ENCODE measurements around the gene BRSK2.
"Not testable (repeated sequence)": the region's sequence is repeated elsewhere in the genome, so short reads cannot be mapped to it uniquely, and the experiment has no call there.

BRSK2 gene

DNA sequence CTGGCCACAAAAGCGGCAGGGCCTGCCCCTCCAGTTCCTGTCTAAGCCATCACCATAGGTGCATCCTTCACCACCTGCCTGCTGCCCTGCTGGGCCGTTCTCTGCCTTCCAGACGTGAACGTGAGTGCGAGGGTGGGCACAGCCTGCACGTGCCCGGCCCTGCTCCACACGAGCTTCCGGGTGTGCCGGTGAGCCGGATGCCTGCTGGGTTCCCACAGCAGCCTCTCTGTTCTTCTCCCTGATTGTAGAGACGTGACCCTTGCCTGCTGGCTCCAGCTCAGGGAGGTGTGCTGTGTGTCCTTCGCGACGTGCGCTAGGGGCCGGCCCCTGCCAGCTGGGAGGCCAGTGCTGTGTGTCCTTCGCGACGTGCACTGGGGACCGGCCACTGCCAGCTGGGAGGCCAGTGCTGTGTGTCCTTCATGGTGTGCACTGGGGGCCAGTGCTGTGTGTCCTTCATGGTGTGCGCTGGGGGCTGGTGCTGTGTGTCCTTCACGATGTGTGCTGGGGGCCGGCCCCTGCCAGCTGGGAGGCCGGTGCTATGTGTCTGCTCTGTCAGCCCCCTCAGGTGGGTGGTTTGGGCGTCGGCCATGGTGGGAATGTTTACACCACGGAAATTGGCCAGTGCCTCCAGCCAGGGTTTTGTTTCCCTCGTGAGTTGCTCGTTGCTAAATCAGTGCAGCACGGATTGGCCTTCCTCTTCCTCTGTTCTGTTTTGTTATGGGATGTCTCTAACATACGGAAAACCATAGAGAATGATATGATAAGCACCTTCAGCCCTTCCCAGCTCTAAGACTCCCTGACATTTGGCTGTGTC is 35.4 kb upstream of the BRSK2 start:
- no peak for DNase-seq (ENCODE audit: low read depth in 4 of 4, low spot score in 1 of 4)

DNA sequence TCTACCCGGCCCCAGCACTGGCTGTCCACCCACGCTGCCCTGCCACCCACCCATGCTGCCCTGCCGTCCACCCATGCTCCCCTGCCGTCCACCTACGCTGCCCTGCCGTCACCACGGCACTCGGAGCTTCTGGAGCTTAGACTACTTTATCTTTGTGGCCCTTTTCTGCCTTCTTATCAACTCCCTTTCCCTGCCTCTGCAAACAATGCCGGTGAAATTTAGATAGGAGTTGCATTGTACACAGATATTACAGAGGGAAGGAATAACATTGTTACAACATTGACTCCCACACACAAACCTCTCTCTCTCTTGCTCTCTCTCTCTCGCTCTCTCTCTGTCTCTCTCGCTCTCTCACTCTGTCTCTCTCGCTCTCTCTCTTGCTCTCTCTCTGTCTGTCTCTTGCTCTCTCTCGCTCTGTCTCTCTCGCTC is 33.7 kb upstream of the BRSK2 start:
- DNase-seq (ENCODE audit: low read depth in 4 of 4, low spot score in 1 of 4): no peak

DNA sequence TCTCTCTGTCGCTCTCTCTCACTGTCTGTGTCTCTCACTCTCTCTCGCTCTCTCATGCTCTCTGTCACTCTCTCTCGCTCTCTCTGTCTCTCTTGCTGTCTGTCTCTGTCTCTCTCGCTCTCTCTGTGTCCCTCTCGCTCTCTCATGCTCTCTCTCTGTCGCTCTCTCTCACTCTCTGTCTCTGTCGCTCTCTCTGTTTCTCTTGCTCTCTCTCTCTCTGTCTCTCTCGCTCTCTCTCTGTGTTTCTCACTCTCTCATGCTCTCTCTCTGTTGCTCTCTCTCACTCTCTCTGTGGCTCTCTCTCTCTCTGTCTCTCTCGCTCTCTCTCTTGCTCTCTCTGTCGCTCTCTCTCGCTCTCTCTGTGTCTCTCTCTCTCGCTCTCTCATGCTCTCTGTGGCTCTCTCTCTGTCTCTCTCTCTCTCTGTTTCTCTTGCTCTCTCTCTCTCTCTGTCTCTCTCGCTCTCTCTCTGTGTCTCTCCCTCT is 33.2 kb upstream of the BRSK2 start:
- DNase-seq (ENCODE audit: low read depth in 4 of 4, low spot score in 1 of 4): no peak

DNA sequence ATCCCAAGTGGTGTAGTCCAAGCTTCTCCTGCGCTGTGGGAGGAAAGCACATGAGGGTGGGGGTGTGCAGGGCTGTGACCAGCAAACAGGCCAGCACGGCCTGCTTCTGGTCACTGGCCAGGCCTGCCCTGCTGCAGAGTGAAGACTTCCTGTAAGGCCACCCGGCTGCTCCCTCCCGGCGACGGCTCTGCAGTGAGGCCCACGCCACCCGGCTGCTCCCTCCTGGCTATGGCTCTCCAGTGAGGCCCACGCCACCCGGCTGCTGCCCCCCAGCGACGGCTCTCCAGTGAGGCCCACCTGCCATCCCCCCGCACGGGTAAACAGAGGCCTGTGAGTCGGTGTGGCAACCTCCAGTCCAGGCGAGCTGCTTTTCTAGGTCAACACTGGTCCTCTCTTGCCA is 31.4 kb upstream of the BRSK2 start:
- no peak for DNase-seq (ENCODE audit: low read depth in 4 of 4, low spot score in 1 of 4)

DNA sequence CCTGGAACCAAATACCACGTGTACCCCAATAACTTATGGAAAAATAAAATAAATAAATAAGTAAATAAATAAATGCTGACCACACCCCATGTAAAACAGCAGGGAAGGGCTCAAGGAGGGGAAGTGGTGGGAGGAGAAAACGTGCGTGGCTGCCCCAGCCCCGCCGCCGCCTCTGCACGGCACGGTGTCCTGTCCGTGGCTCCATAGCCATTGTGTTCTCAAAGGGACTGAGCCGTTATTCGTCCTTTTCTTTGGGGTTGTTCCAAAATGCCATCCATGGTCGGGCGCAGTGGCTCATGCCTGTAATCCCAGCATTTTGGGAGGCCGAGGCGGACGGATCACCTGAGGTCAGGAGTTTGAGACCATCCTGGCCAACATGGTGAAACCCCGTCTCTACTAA is 30.8 kb upstream of the BRSK2 start:
- DNase-seq (ENCODE audit: low read depth in 4 of 4, low spot score in 1 of 4): not testable (repeated sequence)

DNA sequence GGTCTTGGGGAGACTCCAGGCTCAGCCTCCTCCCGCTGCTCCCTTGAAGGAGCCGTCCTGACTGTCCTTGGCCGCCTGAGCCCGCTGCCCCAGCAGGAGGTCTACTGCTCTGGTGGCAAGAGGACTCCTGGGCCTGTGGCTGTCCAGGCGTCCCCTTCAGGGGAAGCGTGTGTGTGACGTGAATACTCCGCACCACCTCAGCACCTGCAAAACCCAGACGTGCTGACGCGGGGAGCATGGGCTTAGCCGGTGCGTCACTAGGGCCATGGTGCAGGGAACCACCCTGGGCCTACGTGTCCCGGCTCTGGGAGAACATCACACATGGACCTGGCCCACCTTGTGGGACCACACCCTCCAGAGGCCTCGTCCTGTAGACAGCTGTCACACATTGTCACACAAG is 30.2 kb upstream of the BRSK2 start:
- DNase-seq (ENCODE audit: low read depth in 4 of 4, low spot score in 1 of 4): no peak

DNA sequence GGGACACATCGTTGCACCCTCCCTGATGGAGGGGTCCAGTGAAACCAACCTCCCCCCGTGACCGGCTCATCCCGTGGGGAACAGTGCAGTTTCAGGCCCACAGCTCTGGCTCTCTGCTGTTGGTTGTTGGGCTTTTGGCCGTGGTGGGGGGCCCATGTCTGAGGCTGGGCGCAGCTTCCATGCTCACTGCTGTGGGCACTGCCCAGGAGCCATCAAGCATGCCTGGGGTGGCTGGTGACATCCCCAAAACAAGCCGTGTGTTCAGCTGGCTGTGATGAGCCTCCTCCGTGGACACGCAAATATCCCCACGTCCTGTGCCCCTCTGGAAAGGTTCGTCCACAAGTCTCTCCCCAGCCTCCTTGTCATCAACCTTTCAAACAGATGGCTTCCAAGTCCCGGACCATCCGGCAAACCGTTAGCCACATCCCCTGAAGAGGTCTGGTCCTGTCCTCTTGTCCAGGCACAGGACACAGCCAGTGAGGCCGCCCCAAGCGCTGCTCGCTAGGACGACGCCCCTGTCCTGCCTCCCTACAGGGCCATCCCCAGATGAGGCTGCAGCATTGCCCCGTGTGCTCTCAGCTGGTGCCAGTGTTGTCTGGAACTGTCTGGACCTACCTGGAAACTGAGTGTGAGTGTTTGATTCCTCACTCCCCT is 29.4 kb upstream of the BRSK2 start:
- DNase-seq (ENCODE audit: low read depth in 4 of 4, low spot score in 1 of 4): no peak

DNA sequence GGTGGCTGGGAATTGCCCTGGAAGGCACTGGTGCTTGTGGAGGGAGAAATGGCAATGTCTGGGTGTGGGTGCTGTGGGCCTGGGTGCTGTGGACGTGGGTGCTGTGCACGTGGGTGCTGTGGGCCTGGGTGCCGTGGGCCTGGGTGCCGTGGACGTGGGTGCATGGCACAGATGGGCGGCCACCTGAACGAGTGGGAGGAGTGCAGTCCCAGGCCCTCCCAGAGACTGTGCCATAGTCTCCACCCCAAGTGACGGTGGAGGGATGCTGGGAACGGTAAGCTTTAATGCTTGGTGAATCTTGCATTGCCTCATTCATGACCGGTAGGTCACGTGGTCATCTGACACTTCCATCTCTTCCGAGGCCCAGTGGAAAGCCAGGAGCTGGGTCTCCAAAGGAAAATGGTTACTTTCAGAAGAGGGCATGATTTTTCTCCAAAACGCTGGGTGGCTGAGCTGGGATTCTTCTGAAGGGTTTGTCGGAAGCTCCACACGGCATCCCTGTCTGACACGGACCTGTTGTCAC is 28.8 kb upstream of the BRSK2 start:
- no peak for DNase-seq (ENCODE audit: low read depth in 4 of 4, low spot score in 1 of 4)

DNA sequence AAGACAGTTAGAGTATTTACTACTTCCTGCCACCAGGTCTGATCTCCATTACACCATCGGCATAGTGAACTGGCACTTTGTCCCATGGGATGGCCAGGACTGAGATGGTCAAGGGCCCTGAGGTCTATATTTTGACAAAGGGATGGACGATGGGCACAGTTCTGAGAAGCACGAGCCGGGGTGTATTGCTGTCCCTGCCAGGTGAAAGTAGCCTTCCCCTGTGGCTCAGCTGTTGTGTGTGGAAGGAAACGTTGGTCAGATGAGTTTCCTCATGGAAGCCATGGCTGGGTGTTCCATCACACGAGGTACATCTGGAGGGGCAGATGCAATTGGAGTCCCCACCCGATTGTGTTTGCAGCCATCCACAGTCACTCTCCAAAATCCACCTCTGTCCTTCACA is 27.9 kb upstream of the BRSK2 start:
- no peak for DNase-seq (ENCODE audit: low read depth in 4 of 4, low spot score in 1 of 4)

DNA sequence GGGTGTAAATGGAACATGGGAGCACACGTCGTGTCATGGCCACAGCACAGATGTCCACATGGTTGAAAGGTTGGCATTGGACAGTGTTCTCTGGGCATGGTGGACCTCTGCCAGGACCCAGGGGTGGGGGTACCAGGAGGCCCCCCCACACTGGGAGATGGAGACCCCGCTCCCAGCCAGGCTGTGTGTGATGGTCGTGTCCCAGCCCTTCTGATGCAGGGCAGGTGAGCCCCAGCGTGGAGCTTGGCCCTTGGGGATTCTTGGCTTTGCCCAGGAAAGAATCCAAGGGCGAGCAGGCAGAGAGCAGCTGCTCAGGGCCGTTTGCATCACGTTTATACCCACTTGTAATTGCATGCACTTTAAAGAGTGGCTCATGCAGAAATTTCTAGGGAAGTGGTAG is 22.0 kb upstream of the BRSK2 start:
- DNase-seq (ENCODE audit: low read depth in 4 of 4, low spot score in 1 of 4): no peak

DNA sequence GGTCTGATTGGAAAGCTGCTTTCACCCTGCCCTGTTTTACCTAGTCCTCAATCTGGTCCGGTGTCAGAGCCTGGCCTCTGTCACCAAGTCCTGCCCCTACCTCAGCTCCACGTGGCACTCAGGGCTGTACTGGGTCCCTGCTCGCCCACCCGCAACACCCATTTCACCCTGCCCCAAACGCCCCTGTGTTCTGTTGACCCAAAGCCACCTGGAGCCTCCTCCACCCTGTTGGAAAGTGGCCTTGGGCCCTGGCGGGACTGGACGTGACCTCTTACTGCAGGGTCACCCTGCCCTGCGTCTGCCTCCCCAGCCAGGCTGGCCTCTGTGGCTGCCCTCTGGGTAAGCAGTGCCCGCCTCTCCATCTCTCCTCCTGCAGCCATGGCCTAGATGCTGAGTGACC is 21.5 kb upstream of the BRSK2 start:
- no peak for DNase-seq (ENCODE audit: low read depth in 4 of 4, low spot score in 1 of 4)

DNA sequence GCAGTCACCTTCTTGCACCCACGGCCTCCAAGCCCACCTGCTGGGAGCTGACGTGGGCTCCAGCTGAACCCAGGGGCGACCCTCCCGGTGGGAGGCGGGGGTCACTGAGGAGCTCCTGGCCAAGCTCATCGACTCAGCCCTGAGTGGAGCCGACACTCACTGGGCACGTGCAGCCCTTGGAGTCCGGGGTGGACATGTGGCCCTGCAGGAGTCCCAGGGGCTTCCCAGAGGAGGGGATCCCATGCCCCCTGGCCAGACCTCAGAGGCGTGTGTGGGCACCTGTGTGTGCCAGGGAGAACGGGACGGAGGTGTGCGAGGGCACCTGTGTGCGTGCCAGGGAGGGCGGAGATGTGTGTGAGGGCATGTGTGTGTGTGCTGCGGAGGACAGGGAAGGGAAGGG is 20.8 kb upstream of the BRSK2 start:
- DNase-seq (ENCODE audit: low read depth in 4 of 4, low spot score in 1 of 4): no peak

DNA sequence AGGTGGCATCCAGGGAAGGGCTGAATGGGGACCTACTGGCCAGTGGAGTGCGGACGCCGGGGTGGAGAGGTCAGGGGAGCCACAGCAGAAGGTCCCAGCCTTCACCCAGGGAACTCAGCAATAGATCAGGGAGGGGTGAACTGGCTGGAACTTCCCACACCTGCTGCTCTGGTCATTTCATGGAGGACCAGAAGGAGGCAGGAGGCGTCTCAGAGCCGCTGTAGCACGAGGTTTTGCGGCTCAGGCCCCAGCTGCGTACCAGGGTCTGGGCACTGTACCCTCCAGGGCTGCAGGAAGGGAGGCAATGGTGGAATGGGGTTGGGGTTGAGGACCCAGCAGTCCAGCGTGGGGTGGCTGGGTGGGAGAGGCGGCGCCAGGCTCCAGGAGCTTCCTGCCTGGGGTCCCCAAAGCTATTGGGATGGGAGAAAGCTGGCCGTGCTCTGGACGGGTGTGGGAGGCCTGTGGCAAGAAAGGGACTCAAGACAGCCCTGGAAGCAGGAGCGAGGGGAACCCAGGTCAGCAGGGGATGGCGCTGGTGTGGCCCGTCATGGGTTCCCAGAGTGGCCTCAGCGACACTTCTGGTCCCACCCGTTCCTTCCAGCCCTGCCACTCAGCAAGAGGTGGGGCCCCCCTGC is 20.2 kb upstream of the BRSK2 start:
- no peak for DNase-seq (ENCODE audit: low read depth in 4 of 4, low spot score in 1 of 4)

DNA sequence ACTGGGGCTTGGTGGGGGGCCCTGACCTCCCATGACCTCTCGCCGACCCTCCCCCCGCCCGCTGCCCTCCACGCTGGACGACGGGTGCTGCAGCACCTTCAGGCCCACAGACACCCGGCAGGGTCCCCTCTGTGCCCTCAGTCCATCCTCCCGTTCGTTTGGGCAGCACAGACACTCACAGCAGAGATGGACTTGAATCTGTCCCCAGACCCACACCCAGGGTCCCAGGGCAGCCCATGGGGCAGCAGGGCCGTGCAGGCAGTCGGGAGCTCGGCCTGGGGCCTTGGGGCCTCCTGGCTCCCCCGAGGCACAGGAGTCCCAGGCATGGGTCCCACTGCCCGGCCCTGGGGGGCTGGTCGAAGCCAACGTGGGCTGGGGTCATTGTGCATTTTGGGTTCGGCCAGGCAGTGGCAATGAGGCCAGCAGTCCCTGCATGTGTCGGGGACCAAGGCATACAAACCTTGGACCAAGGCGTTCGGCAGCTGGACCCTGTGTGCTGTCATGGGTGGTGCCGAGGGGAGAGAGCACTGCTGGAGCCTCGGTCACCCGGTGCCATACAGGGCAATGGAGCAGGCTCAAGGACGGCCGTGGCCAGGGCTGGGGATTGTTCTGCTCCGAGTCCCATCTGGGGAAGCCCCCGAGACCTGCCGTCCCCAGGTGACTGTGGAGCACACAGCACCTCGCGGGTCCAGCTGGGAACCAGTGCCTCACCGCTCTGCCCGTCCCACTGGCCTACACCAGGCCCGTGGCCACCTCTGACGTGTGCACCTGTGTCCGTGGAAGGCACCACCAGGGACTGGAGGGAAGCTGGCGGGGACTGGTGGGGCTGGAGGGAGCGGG is 19.3 kb upstream of the BRSK2 start:
- no peak for DNase-seq (ENCODE audit: low read depth in 4 of 4, low spot score in 1 of 4)

DNA sequence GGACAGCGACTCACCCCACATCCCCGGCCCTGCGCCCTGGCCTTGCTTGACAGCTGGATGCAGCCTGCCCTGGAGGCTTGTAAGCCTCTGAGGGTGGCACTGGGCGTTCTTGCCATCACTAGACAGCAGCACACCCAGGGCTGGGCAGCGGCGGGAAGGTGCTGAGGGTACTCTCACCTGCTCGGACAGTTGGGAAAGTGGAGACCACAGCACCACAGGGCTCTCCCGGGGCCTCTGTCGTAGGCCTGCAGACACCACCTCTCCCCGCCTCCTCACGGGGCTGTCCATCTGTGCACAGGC is 18.8 kb upstream of the BRSK2 start:
- DNase-seq (ENCODE audit: low read depth in 4 of 4, low spot score in 1 of 4): no peak

DNA sequence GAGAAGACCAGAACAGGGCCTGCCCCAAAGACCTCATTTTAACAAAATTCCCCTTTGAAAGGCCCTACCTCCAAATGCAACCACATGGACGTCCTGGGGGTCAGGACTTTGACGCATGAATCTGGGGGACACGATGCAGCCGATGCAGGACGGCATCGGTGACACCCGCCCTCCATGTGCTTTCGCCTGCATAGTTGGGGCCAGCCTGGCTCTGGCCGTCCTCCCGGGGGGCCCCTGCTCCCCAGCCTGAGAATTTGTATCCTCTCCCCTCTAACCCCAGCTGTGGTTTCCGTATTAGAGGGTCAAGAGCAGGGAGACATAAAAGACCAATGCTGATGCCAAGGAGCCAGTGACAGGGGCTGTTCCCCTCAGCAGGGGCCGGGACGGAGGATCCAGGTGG is 18.4 kb upstream of the BRSK2 start:
- no peak for DNase-seq (ENCODE audit: low read depth in 4 of 4, low spot score in 1 of 4)

DNA sequence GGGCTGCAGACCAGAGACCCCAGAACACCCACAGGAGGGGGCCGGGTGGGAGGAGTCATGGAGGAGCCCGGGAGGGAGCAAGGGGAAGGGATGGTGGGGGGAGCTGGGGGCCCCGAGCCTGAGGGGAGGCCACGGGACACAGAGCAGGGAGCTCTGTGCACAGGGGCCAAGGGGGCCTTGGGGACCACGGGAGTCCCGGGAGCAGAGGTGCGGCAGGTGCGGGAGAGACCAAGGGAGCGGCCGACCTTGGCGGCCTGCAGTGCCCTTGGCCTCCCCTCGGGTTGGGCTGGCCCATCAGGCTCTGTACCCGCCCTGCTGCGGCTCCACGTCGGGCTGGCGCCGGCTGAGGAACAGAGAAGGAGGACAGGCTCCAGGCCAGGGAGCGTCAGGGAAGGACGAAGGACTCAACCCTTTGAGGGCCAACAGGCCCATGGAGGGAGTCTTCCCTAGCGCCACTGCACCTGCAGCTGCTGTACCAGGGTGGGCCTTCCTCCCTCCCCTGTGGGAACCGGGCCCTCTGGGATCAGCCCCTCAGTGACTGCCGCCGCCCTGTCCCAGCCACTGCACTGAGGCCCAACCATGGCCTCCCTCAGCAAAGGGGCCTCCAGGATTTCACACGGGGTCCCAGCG is 17.8 kb upstream of the BRSK2 start:
- DNase-seq (ENCODE audit: low read depth in 4 of 4, low spot score in 1 of 4): no peak

DNA sequence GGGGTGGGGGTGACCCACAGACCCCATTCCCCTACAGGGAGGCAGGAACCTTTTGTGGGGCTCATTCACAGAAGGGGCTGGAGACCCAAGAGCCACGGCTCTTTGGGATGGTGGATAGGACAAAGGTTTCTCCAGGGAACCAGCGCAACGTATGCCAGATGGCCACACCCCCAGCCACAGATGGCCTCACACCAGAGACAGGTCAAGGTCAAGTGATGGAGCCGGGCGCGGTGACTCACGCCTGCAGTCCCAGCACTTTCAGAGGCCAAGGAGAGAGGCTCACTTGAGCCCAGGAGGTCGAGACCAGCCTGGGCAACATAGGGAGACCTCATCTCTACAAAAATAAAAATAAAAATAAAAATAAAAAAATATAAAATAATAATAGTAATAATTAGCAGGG is 17.1 kb upstream of the BRSK2 start:
- DNase-seq (ENCODE audit: low read depth in 4 of 4, low spot score in 1 of 4): no peak

DNA sequence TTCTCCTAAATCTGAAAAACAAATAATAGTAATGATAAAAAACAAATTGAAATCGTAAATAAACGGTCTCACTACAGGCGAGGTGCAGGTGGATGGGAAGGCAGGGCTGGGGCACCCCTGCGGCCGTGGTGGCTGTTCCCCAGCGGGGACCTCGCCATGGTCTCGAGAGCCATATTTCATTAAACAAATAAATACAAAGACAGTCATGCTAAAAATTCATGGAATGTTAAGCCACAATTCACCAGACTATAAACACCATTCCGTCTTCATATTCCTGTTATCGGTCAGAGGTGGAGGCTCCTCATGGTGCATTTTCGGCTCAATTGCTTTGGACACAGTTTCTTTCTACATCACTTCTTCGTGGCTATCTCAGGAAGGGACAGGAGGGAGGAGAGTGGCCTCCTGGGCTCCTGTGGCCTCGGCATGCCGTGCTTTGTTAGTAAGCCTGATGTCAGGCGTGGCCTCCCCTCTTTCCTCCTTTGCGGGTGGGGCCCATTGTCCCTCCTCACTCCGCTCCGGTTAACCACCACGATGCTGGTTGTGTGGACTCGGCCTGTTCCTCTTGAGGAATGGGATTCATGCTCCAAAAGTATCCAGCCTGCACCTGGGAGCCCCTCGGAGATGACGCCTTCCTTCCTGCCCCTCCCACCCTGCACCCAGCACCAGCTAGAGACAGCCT is 16.1 kb upstream of the BRSK2 start:
- DNase-seq (ENCODE audit: low read depth in 4 of 4, low spot score in 1 of 4): no peak

Measured in stimulated activated CD4-positive, alpha-beta T cell treated with anti-CD3 and anti-CD28 coated beads, Interleukin-1b, Interleukin-23, amount 100 ng/mL, for 24 hours (primary cell).